NB4 (cell line): ENCODE measurements around the gene CBLL2.

Experiments
- MAX ChIP-seq: IDR thresholded peaks from 2 replicates; pipeline ENCODE4 v1.6.1; 2011; ENCODE audit warnings: low read depth, low read length
- MYC ChIP-seq: IDR thresholded peaks from 2 replicates; pipeline ENCODE4 v1.6.1; 2011; ENCODE audit warnings: low read depth, low read length
- POLR2A ChIP-seq: IDR thresholded peaks from 2 replicates; pipeline ENCODE4 v1.6.1; 2011; ENCODE audit warnings: mild to moderate bottlenecking; ENCODE audit not compliant: insufficient read length; ENCODE audit errors: extremely low read depth
- TF ChIP-seq, protein P1 (sequence below): IDR thresholded peaks from one replicate; pipeline ENCODE4 v1.5.1; 2012; ENCODE audit warnings: low read depth, low read length

GRCh38 chrX:22314692-22315091 lies 42.0 kb downstream of the CBLL2 start:
- TF ChIP-seq, protein P1, sequence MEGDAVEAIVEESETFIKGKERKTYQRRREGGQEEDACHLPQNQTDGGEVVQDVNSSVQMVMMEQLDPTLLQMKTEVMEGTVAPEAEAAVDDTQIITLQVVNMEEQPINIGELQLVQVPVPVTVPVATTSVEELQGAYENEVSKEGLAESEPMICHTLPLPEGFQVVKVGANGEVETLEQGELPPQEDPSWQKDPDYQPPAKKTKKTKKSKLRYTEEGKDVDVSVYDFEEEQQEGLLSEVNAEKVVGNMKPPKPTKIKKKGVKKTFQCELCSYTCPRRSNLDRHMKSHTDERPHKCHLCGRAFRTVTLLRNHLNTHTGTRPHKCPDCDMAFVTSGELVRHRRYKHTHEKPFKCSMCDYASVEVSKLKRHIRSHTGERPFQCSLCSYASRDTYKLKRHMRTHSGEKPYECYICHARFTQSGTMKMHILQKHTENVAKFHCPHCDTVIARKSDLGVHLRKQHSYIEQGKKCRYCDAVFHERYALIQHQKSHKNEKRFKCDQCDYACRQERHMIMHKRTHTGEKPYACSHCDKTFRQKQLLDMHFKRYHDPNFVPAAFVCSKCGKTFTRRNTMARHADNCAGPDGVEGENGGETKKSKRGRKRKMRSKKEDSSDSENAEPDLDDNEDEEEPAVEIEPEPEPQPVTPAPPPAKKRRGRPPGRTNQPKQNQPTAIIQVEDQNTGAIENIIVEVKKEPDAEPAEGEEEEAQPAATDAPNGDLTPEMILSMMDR: no peak
- TF ChIP-seq MAX (no peak), POLR2A (no peak), MYC (no peak)
